ENCODE data around the gene DERL3. TPM values are rescaled to one million over a fixed set of nuclear protein-coding genes. Genes with fewer than 3 reads are reported as not detected.

The DERL3 gene
- total and polyA plus RNA-seq, 2 of the 13 experiments (the other 11 are each of a cell fraction or from before 2014, with no cell fraction given) = not detected

DNA sequence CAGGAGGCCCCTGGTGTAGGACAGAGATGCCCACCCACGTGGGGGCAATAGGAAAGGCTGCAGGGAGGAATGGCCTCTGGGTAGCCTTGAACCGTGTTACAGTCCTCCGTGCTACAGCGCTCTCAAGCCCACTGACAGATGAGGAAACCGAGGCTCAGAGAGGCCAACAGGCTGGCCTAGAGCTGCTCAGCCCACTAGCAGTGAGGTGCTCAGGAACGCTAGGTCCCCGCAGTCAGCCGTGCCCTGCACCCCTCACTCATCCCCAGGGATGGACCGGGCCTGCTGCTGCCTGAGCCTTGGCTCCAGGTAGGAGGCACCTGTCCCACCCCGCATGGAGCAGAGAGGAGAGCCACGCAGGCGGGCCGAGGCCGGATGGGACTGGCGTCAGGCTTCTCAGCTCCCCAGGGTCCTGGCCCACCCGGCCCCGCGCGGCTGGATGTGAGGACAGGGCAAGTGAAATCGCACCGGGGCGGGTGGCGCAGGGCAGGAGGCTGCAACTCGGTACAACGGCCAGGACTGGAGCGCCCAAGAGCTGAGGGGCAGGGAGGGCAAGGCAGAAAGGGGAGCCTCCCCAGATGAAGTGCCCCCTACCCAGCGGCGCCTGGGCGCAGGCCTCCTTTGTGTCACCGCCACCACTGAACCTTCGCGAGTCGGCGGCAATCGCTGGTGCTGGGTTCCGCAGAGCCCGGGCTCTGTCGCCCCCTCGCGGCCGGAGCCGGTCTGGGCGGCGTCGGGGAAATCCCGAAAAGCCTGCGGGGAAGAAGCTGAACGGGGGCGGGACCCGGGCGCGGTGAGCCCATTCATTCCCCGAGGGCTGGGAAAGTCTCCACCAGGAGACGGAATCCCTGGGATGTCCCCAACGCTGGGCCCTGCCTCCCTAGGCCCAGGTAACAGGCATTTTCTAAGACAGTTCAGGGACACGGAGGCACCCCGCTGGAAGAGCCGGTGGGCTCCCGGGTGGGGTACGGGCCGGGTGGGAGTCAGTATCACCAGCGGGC is 10.5 kb upstream of the DERL3 start (continued):
- TF ChIP-seq USF2 (IDR thresholded peaks at IDR 0.05; ENCODE audit: low read depth, low read length) (no peak), USF2 (CRISPR knock-in tag; IDR thresholded peaks at IDR 0.05; ENCODE audit: borderline replicate concordance) (no peak), SKIL (CRISPR knock-in tag; IDR thresholded peaks at IDR 0.05; ENCODE audit: borderline replicate concordance) (no peak), AHR (CRISPR knock-in tag; IDR thresholded peaks at IDR 0.05) (no peak), GABPB1 (CRISPR knock-in tag; IDR thresholded peaks at IDR 0.05) (peak; percentile 68), ZNF616 (CRISPR knock-in tag; IDR thresholded peaks at IDR 0.05; ENCODE audit: low read depth) (no peak), POLR2AphosphoS2 (IDR thresholded peaks at IDR 0.05; ENCODE audit: low read depth, low read length) (no peak), ZFX (CRISPR knock-in tag; IDR thresholded peaks at IDR 0.05; ENCODE audit: low read depth) (peak; percentile 83), HNRNPL (IDR thresholded peaks at IDR 0.05; ENCODE audit: low read depth, low read length) (0 out of 2 replicates have a peak, but pooled peaks have one; percentile 51), ZNF569 (CRISPR knock-in tag; IDR thresholded peaks at IDR 0.05; ENCODE audit: borderline replicate concordance) (no peak), RBM39 (IDR thresholded peaks at IDR 0.05; ENCODE audit: low read depth, low read length, poor library complexity, severe bottlenecking) (no peak), ETV6 (CRISPR knock-in tag; conservative IDR thresholded peaks at IDR 0.05) (peak; percentile 67; the same call in 1 of the 2 replicates), KLF16 (CRISPR knock-in tag; IDR thresholded peaks at IDR 0.05) (peak in 1 of 2 experiments; percentile 85; a peak in 2 of 4 replicates), RBAK (CRISPR knock-in tag; IDR thresholded peaks at IDR 0.05) (no peak), PAF1 (CRISPR knock-in tag; IDR thresholded peaks at IDR 0.05) (no peak), ZNF672 (CRISPR knock-in tag; IDR thresholded peaks at IDR 0.05) (no peak), ELF4 (CRISPR knock-in tag; IDR thresholded peaks at IDR 0.05; ENCODE audit: borderline replicate concordance) (no peak), MTA1 (CRISPR knock-in tag; IDR thresholded peaks at IDR 0.05; ENCODE audit: borderline replicate concordance) (no peak), SRF (IDR thresholded peaks at IDR 0.05; ENCODE audit: low read depth, low read length) (no peak)
- TF ChIP-seq, protein P1, sequence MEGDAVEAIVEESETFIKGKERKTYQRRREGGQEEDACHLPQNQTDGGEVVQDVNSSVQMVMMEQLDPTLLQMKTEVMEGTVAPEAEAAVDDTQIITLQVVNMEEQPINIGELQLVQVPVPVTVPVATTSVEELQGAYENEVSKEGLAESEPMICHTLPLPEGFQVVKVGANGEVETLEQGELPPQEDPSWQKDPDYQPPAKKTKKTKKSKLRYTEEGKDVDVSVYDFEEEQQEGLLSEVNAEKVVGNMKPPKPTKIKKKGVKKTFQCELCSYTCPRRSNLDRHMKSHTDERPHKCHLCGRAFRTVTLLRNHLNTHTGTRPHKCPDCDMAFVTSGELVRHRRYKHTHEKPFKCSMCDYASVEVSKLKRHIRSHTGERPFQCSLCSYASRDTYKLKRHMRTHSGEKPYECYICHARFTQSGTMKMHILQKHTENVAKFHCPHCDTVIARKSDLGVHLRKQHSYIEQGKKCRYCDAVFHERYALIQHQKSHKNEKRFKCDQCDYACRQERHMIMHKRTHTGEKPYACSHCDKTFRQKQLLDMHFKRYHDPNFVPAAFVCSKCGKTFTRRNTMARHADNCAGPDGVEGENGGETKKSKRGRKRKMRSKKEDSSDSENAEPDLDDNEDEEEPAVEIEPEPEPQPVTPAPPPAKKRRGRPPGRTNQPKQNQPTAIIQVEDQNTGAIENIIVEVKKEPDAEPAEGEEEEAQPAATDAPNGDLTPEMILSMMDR (CRISPR knock-in tag; IDR thresholded peaks at IDR 0.05) = peak; percentile 99
- TF ChIP-seq, protein P2, sequence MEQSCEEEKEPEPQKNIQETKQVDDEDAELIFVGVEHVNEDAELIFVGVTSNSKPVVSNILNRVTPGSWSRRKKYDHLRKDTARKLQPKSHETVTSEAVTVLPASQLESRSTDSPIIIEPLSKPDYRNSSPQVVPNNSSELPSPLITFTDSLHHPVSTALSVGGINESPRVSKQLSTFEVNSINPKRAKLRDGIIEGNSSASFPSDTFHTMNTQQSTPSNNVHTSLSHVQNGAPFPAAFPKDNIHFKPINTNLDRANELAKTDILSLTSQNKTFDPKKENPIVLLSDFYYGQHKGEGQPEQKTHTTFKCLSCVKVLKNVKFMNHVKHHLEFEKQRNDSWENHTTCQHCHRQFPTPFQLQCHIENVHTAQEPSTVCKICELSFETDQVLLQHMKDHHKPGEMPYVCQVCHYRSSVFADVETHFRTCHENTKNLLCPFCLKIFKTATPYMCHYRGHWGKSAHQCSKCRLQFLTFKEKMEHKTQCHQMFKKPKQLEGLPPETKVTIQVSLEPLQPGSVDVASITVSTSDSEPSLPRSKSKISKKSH (CRISPR knock-in tag; IDR thresholded peaks at IDR 0.05; ENCODE audit: borderline replicate concordance) = no peak
